MM.1S (cell line): Measurements from ENCODE around the gene SMIM38.

Source experiments
- DNase-seq: peaks from one replicate; pipeline ENCODE4 v3.0.0-alpha.2; 2015
- H2AFZ ChIP-seq: fragments of 300-600 bp; sonication (generic); 2 replicates; pipeline ENCODE4 v1.6.0; 2016; ENCODE audit warnings: antibody characterized with exemption, low read length
- H3F3A ChIP-seq: fragments of 300-600 bp; sonication (generic); 2 replicates; pipeline ENCODE4 v1.6.1; 2016; ENCODE audit warnings: mild to moderate bottlenecking, antibody characterized with exemption, low read length, moderate library complexity, mixed read lengths; ENCODE audit not compliant: insufficient read depth
- H3K27ac ChIP-seq: fragments of 300-600 bp; sonication (generic); 2 replicates; pipeline ENCODE4 v1.5.1; 2016; ENCODE audit warnings: mild to moderate bottlenecking, low read length
- H3K27me3 ChIP-seq: fragments of 300-600 bp; sonication (generic); replicated peaks from 2 replicates; pipeline ENCODE4 v1.6.0; 2016; ENCODE audit warnings: low read length; ENCODE audit not compliant: insufficient read depth
- H3K36me3 ChIP-seq: fragments of 300-600 bp; sonication (generic); replicated peaks from 2 replicates; pipeline ENCODE4 v1.6.1; 2016; ENCODE audit warnings: mild to moderate bottlenecking, low read length, mixed read lengths; ENCODE audit not compliant: insufficient read depth
- H3K4me1 ChIP-seq: fragments of 300-600 bp; sonication (generic); 2 replicates; pipeline ENCODE4 v1.6.1; 2016; ENCODE audit warnings: low read length, mixed read lengths
- H3K4me2 ChIP-seq: fragments of 300-600 bp; sonication (generic); 2 replicates; pipeline ENCODE4 v1.6.0; 2016; ENCODE audit warnings: low read depth, low read length
- H3K4me3 ChIP-seq: fragments of 300-600 bp; sonication (generic); 2 replicates; pipeline ENCODE4 v1.5.1; 2016; ENCODE audit warnings: low read length, mixed read lengths
- H3K79me2 ChIP-seq: fragments of 300-600 bp; sonication (generic); 2 replicates; pipeline ENCODE4 v1.6.1; 2016; ENCODE audit warnings: mixed run types, low read length, mixed read lengths
- H3K9ac ChIP-seq: fragments of 300-600 bp; sonication (generic); 2 replicates; pipeline ENCODE4 v1.6.1; 2016; ENCODE audit warnings: low read length, mixed read lengths
- H3K9me2 ChIP-seq: fragments of 300-600 bp; sonication (generic); replicated peaks from 2 replicates; pipeline ENCODE4 v1.6.1; 2016; ENCODE audit warnings: mild to moderate bottlenecking, low read length, mixed read lengths; ENCODE audit not compliant: insufficient read depth
- H3K9me3 ChIP-seq: fragments of 300-600 bp; sonication (generic); replicated peaks from 2 replicates; pipeline ENCODE4 v1.6.1; 2016; ENCODE audit warnings: mild to moderate bottlenecking, low read length, mixed read lengths; ENCODE audit not compliant: insufficient read depth
- H4K20me1 ChIP-seq: fragments of 300-600 bp; sonication (generic); 2 replicates; pipeline ENCODE4 v1.6.1; 2016; ENCODE audit warnings: mild to moderate bottlenecking, low read length, moderate library complexity, mixed read lengths; ENCODE audit not compliant: insufficient read depth
- EZH2 ChIP-seq: fragments of 300-600 bp; sonication (generic); optimal IDR thresholded peaks from 2 replicates; pipeline ENCODE3; 2017; ENCODE audit warnings: low read depth, mild to moderate bottlenecking, antibody characterized with exemption, low read length, mixed read lengths
- EZH2phosphoT487 ChIP-seq: fragments of 300-600 bp; sonication (generic); IDR thresholded peaks from 2 replicates; pipeline ENCODE4 v1.6.1; 2018; ENCODE audit warnings: antibody characterized with exemption, low read length
- TF ChIP-seq, protein P1 (sequence below): fragments of 300-600 bp; sonication (generic); IDR thresholded peaks from 2 replicates; pipeline ENCODE4 v1.5.1; 2016; ENCODE audit warnings: antibody characterized with exemption, low read length, mixed read lengths

The SMIM38 gene

DNA sequence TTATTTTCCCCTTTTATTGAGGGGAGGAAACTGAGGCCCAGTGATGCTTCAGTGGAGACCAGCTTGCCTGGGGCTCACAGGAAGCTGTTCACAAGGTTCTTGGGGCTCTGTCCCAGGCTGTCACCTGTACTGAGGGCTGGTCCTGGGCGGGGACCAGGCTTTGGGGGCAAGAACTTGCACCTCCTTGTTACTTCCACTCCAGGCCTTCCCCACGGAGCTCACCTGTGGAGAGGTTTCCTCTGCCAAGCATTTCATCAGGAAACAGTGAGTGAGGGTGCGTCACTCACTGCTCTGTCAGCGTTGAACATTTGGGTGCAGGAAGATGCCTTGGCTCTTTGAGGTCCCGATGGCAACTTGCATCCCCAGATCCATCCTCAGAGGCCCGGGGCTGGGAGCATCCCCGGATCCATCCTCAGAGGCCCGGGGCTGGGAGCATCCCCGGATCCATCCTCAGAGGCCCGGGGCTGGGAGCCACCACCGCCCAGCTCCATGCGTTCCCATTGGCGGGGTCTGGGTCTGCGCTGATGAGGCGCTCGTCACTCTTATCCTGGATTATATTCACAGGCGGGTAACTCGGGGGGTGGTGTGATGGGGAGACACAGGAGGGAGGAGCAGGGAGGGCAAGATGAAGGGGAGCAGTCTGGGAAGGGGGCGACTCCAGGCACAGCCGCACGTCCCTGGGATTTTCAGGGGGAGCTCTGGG, 1.4 kb upstream of the SMIM38 start:
- Histone ChIP-seq H3K36me3 (no peaks in the 10 kb centered on the region), H3K27ac (no peak overlapping the region), H3K9me3 (no peaks in the 10 kb centered on the region), H3K9ac (no peak overlapping the region), H2AFZ (no peak overlapping the region), H3K4me2 (no peak overlapping the region), H3K9me2 (no peaks in the 10 kb centered on the region), H3K4me3 (no peak overlapping the region), H3K4me1 (no peaks in the 10 kb centered on the region), H4K20me1 (no peaks in the 10 kb centered on the region), H3K79me2 (no peaks in the 10 kb centered on the region), H3K27me3 (peaks cover 68% of the 10 kb centered on the region), H3F3A (no peaks in the 10 kb centered on the region)
- DNase-seq, result no peak
- TF ChIP-seq EZH2phosphoT487 (no peak), EZH2 (no peak)
- TF ChIP-seq, protein P1, sequence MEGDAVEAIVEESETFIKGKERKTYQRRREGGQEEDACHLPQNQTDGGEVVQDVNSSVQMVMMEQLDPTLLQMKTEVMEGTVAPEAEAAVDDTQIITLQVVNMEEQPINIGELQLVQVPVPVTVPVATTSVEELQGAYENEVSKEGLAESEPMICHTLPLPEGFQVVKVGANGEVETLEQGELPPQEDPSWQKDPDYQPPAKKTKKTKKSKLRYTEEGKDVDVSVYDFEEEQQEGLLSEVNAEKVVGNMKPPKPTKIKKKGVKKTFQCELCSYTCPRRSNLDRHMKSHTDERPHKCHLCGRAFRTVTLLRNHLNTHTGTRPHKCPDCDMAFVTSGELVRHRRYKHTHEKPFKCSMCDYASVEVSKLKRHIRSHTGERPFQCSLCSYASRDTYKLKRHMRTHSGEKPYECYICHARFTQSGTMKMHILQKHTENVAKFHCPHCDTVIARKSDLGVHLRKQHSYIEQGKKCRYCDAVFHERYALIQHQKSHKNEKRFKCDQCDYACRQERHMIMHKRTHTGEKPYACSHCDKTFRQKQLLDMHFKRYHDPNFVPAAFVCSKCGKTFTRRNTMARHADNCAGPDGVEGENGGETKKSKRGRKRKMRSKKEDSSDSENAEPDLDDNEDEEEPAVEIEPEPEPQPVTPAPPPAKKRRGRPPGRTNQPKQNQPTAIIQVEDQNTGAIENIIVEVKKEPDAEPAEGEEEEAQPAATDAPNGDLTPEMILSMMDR, result no peak

DNA sequence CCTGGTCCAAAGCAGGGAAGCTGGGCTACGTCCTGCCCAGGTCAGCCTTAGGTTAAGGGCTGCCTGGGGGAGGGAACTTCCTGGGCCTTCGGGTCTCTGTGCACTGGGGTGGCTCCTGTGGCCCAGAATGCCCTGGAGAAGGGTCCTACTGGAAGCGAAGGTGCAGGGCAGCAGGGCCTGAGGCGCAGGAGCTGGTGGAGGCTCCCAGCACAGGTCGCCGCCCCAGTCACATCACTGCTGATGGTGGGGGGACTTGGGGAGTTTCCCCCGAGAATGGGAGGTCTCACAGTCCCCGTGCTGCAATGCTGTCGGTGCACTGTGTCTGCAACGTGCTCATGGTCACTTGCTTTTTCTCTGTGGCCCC, 815 bp upstream of the SMIM38 start:
- H3K27me3 ChIP-seq, result peaks cover 70% of the 10 kb centered on the region
- H3F3A ChIP-seq, result no peaks in the 10 kb centered on the region
- H3K36me3 ChIP-seq, result no peaks in the 10 kb centered on the region
- no peak overlapping the region for H3K9ac ChIP-seq
- H3K4me2 ChIP-seq, result no peak overlapping the region
- DNase-seq, result no peak
- H3K9me3 ChIP-seq, result no peaks in the 10 kb centered on the region
- H3K79me2 ChIP-seq, result no peaks in the 10 kb centered on the region
- H3K4me1 ChIP-seq, result no peaks in the 10 kb centered on the region
- no peak overlapping the region for H2AFZ ChIP-seq
- no peaks in the 10 kb centered on the region for H3K9me2 ChIP-seq
- no peak overlapping the region for H3K4me3 ChIP-seq
- TF ChIP-seq, protein P1, result no peak
- TF ChIP-seq EZH2phosphoT487 (no peak), EZH2 (no peak)
- no peaks in the 10 kb centered on the region for H4K20me1 ChIP-seq
- no peak overlapping the region for H3K27ac ChIP-seq

DNA sequence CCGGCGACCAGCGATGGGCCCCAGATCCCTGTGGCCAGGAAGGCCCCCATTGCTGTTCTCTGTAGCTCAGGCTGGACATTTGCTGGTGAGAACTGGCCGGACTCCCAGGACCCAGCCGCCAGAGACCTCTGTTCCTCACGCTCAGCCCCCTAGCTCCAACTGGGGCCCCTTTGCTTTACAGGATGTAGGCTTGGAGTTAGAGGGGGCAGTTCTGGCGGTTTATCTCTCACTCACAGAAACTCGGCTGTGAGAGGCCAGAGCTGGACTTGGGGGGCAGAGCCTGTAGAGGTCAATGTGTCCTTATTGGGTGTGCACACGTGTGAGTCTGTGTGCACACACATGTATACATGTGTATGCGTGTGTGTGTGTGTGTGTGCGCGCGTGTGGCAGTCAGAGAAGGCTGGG, 502 bp downstream of the SMIM38 start:
- Histone ChIP-seq H3K4me2 (no peak overlapping the region), H3K4me1 (no peaks in the 10 kb centered on the region), H3K9me3 (no peaks in the 10 kb centered on the region), H3K4me3 (no peak overlapping the region), H3K79me2 (no peaks in the 10 kb centered on the region), H3K9ac (no peak overlapping the region), H3K9me2 (no peaks in the 10 kb centered on the region), H2AFZ (no peak overlapping the region), H3F3A (no peaks in the 10 kb centered on the region), H3K27ac (no peak overlapping the region), H3K27me3 (peaks cover 70% of the 10 kb centered on the region), H4K20me1 (no peaks in the 10 kb centered on the region), H3K36me3 (no peaks in the 10 kb centered on the region)
- TF ChIP-seq EZH2phosphoT487 (no peak), EZH2 (no peak)
- TF ChIP-seq, protein P1, result no peak
- DNase-seq, result no peak
